Liver (tissue), 9 donors: Measurements from ENCODE around the gene CASP10. TPM values are rescaled to one million over a fixed set of nuclear protein-coding genes. Genes with fewer than 3 reads are reported as not detected.

Experiments
- DNase-seq: peaks from one replicate; pipeline ENCODE4 v3.0.0-alpha.2; 2017; ENCODE audit warnings: low spot score
- H3K27ac ChIP-seq, 2 donors: one replicate each; pipeline ENCODE4 v1.7.0; 2013; ENCODE audit warnings: inconsistent platforms in 2 of 2, low read length in 2 of 2, control low read depth in 1 of 2, low read depth in 1 of 2, mild to moderate bottlenecking in 1 of 2
- H3K27me3 ChIP-seq, 4 donors: one replicate each; pipeline versions ENCODE4 v1.6.1 to v1.7.0; 2013; ENCODE audit warnings: low read length in 3 of 4, inconsistent platforms in 1 of 4, mild to moderate bottlenecking in 1 of 4, moderate library complexity in 1 of 4; ENCODE audit not compliant: control insufficient read depth in 4 of 4, insufficient read depth in 4 of 4
- H3K36me3 ChIP-seq, 4 donors: one replicate each; pipeline versions ENCODE4 v1.6.1 to v1.7.0; 2013; ENCODE audit warnings: low read length in 3 of 4, mild to moderate bottlenecking in 3 of 4, low read depth in 1 of 4, moderate library complexity in 1 of 4; ENCODE audit not compliant: control insufficient read depth in 4 of 4, insufficient read depth in 3 of 4
- H3K4me1 ChIP-seq, 4 donors: one replicate each; pipeline versions ENCODE4 v1.6.1 to v1.7.0; 2013; ENCODE audit warnings: low read length in 3 of 4, mild to moderate bottlenecking in 3 of 4, moderate library complexity in 1 of 4; ENCODE audit not compliant: control insufficient read depth in 4 of 4, insufficient read depth in 4 of 4
- H3K4me3 ChIP-seq, 3 donors: one replicate each; pipeline versions ENCODE4 v1.6.1 to v1.7.0; 2013; ENCODE audit warnings: low read length in 3 of 3, control low read depth in 1 of 3, low read depth in 1 of 3, mild to moderate bottlenecking in 1 of 3
- H3K9ac ChIP-seq, 2 donors: one replicate each; pipeline ENCODE4 v1.7.0; 2013; ENCODE audit warnings: low read length in 2 of 2, mild to moderate bottlenecking in 2 of 2, moderate library complexity in 2 of 2, control low read depth in 1 of 2, low read depth in 1 of 2
- H3K9me3 ChIP-seq, 4 donors: one replicate each; pipeline versions ENCODE4 v1.6.1 to v1.7.0; 2013; ENCODE audit warnings: low read length in 3 of 4; ENCODE audit not compliant: control insufficient read depth in 4 of 4
- CTCF ChIP-seq: fragments of 150-350 bp; IDR thresholded peaks from 2 replicates; pipeline ENCODE4 v1.5.1; 2017; ENCODE audit warnings: improper control_type of control experiment, low read depth, low read length; ENCODE audit not compliant: missing input control
- EGR1 ChIP-seq, 2 donors: IDR thresholded peaks; 2 replicates each; pipeline ENCODE4 v1.6.1; 2016 to 2018; ENCODE audit warnings: antibody characterized with exemption in 2 of 2, low read depth in 2 of 2
- FOXA1 ChIP-seq: IDR thresholded peaks from 2 replicates; pipeline ENCODE4 v1.6.1; 2016; ENCODE audit warnings: antibody characterized with exemption
- GABPA ChIP-seq, 2 donors: IDR thresholded peaks in 1 of 2; conservative IDR thresholded peaks in 1 of 2; 2 replicates each; pipeline ENCODE4 v1.6.1; 2016; ENCODE audit warnings: antibody characterized with exemption in 2 of 2, mild to moderate bottlenecking in 1 of 2, moderate library complexity in 1 of 2
- HNF4A ChIP-seq, 2 donors: conservative IDR thresholded peaks; 2 replicates each; pipeline ENCODE4 v1.6.1; 2016; ENCODE audit warnings: antibody characterized with exemption in 2 of 2, mild to moderate bottlenecking in 2 of 2
- HNF4G ChIP-seq: IDR thresholded peaks from 2 replicates; pipeline ENCODE4 v1.6.1; 2016; ENCODE audit warnings: antibody characterized with exemption
- JUND ChIP-seq, 2 donors: IDR thresholded peaks; 2 replicates each; pipeline ENCODE4 v1.6.1; 2016; ENCODE audit warnings: antibody characterized with exemption in 2 of 2
- MAX ChIP-seq: IDR thresholded peaks from 2 replicates; pipeline ENCODE4 v1.6.1; 2016; ENCODE audit warnings: antibody characterized with exemption
- NR2F2 ChIP-seq: IDR thresholded peaks from 2 replicates; pipeline ENCODE4 v1.6.1; 2016; ENCODE audit warnings: antibody characterized with exemption
- REST ChIP-seq: IDR thresholded peaks from 2 replicates; pipeline ENCODE4 v1.6.1; 2016; ENCODE audit warnings: antibody characterized with exemption, mild to moderate bottlenecking
- RXRA ChIP-seq, 2 donors: IDR thresholded peaks; 2 replicates each; pipeline ENCODE4 v1.6.1; 2017 to 2018; ENCODE audit warnings: antibody characterized with exemption in 2 of 2, mild to moderate bottlenecking in 1 of 2
- TAF1 ChIP-seq: conservative IDR thresholded peaks from 2 replicates; pipeline ENCODE4 v1.6.1; 2016; ENCODE audit warnings: antibody characterized with exemption, mild to moderate bottlenecking
- YY1 ChIP-seq: IDR thresholded peaks from 2 replicates; pipeline ENCODE4 v1.6.1; 2016; ENCODE audit warnings: antibody characterized with exemption, mild to moderate bottlenecking
- ZBTB33 ChIP-seq: IDR thresholded peaks from 2 replicates; pipeline ENCODE4 v1.6.1; 2016; ENCODE audit warnings: antibody characterized with exemption
- WGBS: extraction: QIAGEN DNeasy Blood & Tissue Kit; methylation state at CpG from one replicate; pipeline ENCODE4 v1.1.7; 2013; 5-methylcytosine and 5-hydroxymethylcytosine counted together
- polyA plus RNA-seq, 2 donors: library from polyadenylated mRNA; stranded (reverse) in 1 of 2; unstranded in 1 of 2; fragments of 200-250 nt in 1 of 2; fragments of >200 nt in 1 of 2; fragmentation: Nextera tagmentation in 1 of 2; extraction: Ambion mirVana in 1 of 2; gene quantifications; one replicate each; pipeline versions ENCODE4 v1.2.1 to v1.2.3, GENCODE V29; 2013 to 2015
- total RNA-seq, 2 donors: library from RNA; depleted of rRNA; stranded (reverse); fragments of >200 nt; gene quantifications; one replicate each; pipeline ENCODE4 v1.2.3, GENCODE V29; 2014
- donor health status: healthy.
- donor health status: healthy.
- donor health status: healthy.
- donor health status: healthy.
- donor health status: healthy.

The CASP10 gene
- total and polyA plus RNA-seq, 4 donors, result 2.2 to 13.6 (median 5.6) TPM

- WGBS, result 49% methylated on average over 2 of the region's 2 CpGs
- H3K4me1 ChIP-seq, result peaks cover 0 to 8% (median 0%) of the 10 kb centered on the region in 4 donors
- no peaks in the 10 kb centered on the region for H3K27me3 ChIP-seq
- H3K9ac ChIP-seq, result no peak overlapping the region
- TF ChIP-seq ZBTB33, result no peak
- no peak for TF ChIP-seq NR2F2
- no peak for TF ChIP-seq HNF4G
- peak in 1 of 2 donors; percentile 9 for TF ChIP-seq HNF4A (conservative IDR thresholded peaks at IDR 0.05)
- H3K9me3 ChIP-seq, result no peaks in the 10 kb centered on the region
- H3K27ac ChIP-seq, result no peak overlapping the region
- H3K4me3 ChIP-seq, result no peak overlapping the region
- DNase-seq, result no peak
- peaks cover 0 to 3% (median 2%) of the 10 kb centered on the region in 4 donors for H3K36me3 ChIP-seq
These were observed 10.7 kb upstream of the CASP10 start for GRCh38 chr2:201172279-201172678.

GRCh38 chr2:201174687-201175086 lies 8.3 kb upstream of the CASP10 start:
- 66% methylated on average over 1 of the region's 1 CpG for WGBS
- no peak for TF ChIP-seq REST
- no peak for DNase-seq
- no peaks in the 10 kb centered on the region for H3K36me3 ChIP-seq
- no peaks in the 10 kb centered on the region for H3K9me3 ChIP-seq
- no peak overlapping the region for H3K9ac ChIP-seq
- no peak overlapping the region for H3K27ac ChIP-seq
- H3K27me3 ChIP-seq, result no peaks in the 10 kb centered on the region
- peaks cover 0 to 8% (median 0%) of the 10 kb centered on the region in 4 donors for H3K4me1 ChIP-seq
- H3K4me3 ChIP-seq, result no peak overlapping the region

- no peak overlapping the region for H3K9ac ChIP-seq
- no peak for DNase-seq
- TF ChIP-seq FOXA1, result no peak
- TF ChIP-seq REST, result no peak
- TF ChIP-seq EGR1 (IDR thresholded peaks at IDR 0.05; ENCODE audit: low read depth in 2 of 2), result no peak
- TF ChIP-seq HNF4G, result no peak
- no peak for TF ChIP-seq NR2F2
- TF ChIP-seq MAX, result no peak
- no peak for TF ChIP-seq GABPA (IDR thresholded peaks at IDR 0.05 in 1 of 2, conservative IDR thresholded peaks at IDR 0.05 in 1 of 2)
- TF ChIP-seq YY1, result no peak
- no peak for TF ChIP-seq JUND (IDR thresholded peaks at IDR 0.05)
- no peak for TF ChIP-seq RXRA (IDR thresholded peaks at IDR 0.05)
- no peak for TF ChIP-seq TAF1
- no peak for TF ChIP-seq ZBTB33
- TF ChIP-seq HNF4A (conservative IDR thresholded peaks at IDR 0.05), result no peak
- TF ChIP-seq CTCF, result no peak
These were observed 6.9 kb upstream of the CASP10 start for GRCh38 chr2:201176081-201176481.

More at GRCh38 chr2:201176081-201176481, 6.9 kb upstream of the CASP10 start:
- Histone ChIP-seq H3K4me3 (no peak overlapping the region), H3K36me3 (no peaks in the 10 kb centered on the region), H3K27me3 (no peaks in the 10 kb centered on the region), H3K9me3 (no peaks in the 10 kb centered on the region), H3K27ac (no peak overlapping the region), H3K4me1 (peaks cover 0 to 8% (median 0%) of the 10 kb centered on the region in 4 donors)
- WGBS, result 53% methylated on average over 6 of the region's 6 CpGs
